ENCODE data around the gene ACADVL.
A peak's percentile ranks its signal among the peaks of the same experiment; 100 is the strongest.

Gene ACADVL

GRCh38 chr17:7235693-7236665 lies 16.2 kb downstream of the ACADVL start:
- Histone ChIP-seq H2AFZ (no peak overlapping the region), H3K9me3 (ENCODE audit: control insufficient read depth, low read length) (no peaks in the 10 kb centered on the region), H3K4me2 (ENCODE audit: low read length) (no peak overlapping the region), H3K4me1 (peaks cover 21% of the 10 kb centered on the region), H3K27ac (no peak overlapping the region), H3K36me3 (ENCODE audit: control insufficient read depth, insufficient read depth, low read length) (no peaks in the 10 kb centered on the region), H3K27me3 (ENCODE audit: control insufficient read depth, insufficient read depth, low read length) (no peaks in the 10 kb centered on the region), H3K9ac (no peak overlapping the region), H3K4me3 (ENCODE audit: low read depth, low read length) (no peak overlapping the region), H3K79me2 (peaks cover 26% of the 10 kb centered on the region)
- TF ChIP-seq CTCF (IDR thresholded peaks at IDR 0.05) = no peak

DNA sequence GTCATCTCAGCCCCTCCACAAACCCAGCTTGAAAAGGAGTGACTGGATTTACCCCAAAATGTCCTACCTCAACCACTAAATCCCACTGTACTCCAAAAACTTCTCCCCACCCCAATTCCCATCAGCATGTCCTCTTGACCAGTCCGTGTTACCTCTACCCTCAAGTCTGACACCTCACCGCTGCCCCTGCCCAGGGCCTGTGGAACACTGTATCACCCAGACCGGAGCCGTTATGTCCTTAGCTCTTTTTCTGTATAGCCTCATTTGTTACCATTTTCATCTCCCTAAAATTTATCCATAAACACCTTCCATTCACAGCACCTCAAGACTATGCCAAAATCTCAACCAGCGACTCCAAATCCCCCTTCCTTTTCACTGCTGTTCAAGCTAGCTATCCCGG lies 17.1 kb downstream of the ACADVL start:
- Histone ChIP-seq H3K27me3 (ENCODE audit: control insufficient read depth, insufficient read depth, low read length) (no peaks in the 10 kb centered on the region), H3K27ac (peak overlapping the region; percentile 77), H3K9me3 (ENCODE audit: control insufficient read depth, low read length) (no peaks in the 10 kb centered on the region), H2AFZ (no peak overlapping the region), H3K36me3 (ENCODE audit: control insufficient read depth, insufficient read depth, low read length) (no peaks in the 10 kb centered on the region), H3K4me3 (ENCODE audit: low read depth, low read length) (no peak overlapping the region), H3K4me1 (peaks cover 26% of the 10 kb centered on the region), H3K4me2 (ENCODE audit: low read length) (no peak overlapping the region), H3K9ac (no peak overlapping the region), H3K79me2 (peaks cover 24% of the 10 kb centered on the region)
- no peak for TF ChIP-seq CTCF (IDR thresholded peaks at IDR 0.05)

GRCh38 chr17:7237266-7237760 lies 17.6 kb downstream of the ACADVL start:
- no peak overlapping the region for H3K9ac ChIP-seq
- H3K4me3 ChIP-seq (ENCODE audit: low read depth, low read length) = peak overlapping the region; percentile 68
- TF ChIP-seq CTCF (IDR thresholded peaks at IDR 0.05) = no peak
- H3K27ac ChIP-seq = peak overlapping the region; percentile 77
- no peaks in the 10 kb centered on the region for H3K36me3 ChIP-seq (ENCODE audit: control insufficient read depth, insufficient read depth, low read length)
- H3K9me3 ChIP-seq (ENCODE audit: control insufficient read depth, low read length) = no peaks in the 10 kb centered on the region
- H3K79me2 ChIP-seq = peaks cover 19% of the 10 kb centered on the region
- peaks cover 22% of the 10 kb centered on the region for H3K4me1 ChIP-seq
- H3K27me3 ChIP-seq (ENCODE audit: control insufficient read depth, insufficient read depth, low read length) = no peaks in the 10 kb centered on the region
- H3K4me2 ChIP-seq (ENCODE audit: low read length) = peak overlapping the region; percentile 67
- no peak overlapping the region for H2AFZ ChIP-seq

DNA sequence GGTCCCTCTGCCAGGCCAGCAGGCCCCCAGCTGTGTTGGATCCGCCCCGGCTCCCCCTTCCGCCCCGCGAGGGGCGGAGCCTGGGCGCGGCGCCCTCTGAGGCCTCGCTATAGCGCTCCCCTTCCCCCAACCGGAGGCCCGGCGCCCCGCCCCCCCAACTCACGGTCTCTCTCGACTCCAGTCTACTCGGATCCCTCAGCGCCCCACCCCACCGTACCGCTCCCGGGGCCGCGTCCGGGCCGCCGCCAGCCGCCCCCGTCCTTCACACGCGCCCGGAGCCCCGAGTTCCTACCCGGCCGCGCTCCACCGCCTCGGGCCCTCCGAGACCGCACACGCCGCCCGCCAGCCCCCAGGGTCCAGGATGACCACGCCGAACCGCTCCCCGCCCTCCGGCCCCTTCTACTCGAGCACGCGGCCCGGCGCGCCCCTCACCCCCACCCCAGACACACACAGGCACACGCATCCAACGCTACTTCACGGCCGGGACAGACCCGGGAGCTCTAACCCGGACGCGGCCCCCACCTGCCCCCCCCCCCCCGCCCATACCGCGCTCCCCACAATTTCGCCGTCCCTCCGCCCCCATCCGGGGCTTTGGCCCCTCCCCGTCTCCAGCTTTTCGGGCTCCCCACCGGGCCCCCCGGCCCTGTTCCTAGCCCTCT lies 18.2 kb downstream of the ACADVL start:
- Histone ChIP-seq H3K36me3 (ENCODE audit: control insufficient read depth, insufficient read depth, low read length) (no peaks in the 10 kb centered on the region), H3K27ac (peak overlapping the region; percentile 77), H3K79me2 (peaks cover 14% of the 10 kb centered on the region), H3K9ac (peak overlapping the region; percentile 78), H3K4me1 (peaks cover 18% of the 10 kb centered on the region), H3K9me3 (ENCODE audit: control insufficient read depth, low read length) (no peaks in the 10 kb centered on the region), H3K27me3 (ENCODE audit: control insufficient read depth, insufficient read depth, low read length) (no peaks in the 10 kb centered on the region), H2AFZ (peak overlapping the region; percentile 68), H3K4me3 (ENCODE audit: low read depth, low read length) (peak overlapping the region; percentile 93), H3K4me2 (ENCODE audit: low read length) (peak overlapping the region; percentile 67)
- TF ChIP-seq CTCF (IDR thresholded peaks at IDR 0.05) = no peak

Data from parathyroid adenoma (tissue), 2 donors.